Panc1 (cell line): ENCODE results near the gene UMAD1.

ENCODE experiments used
- POLR2AphosphoS5 ChIP-seq: IDR thresholded peaks from 2 replicates; pipeline ENCODE4 v1.6.1; 2012; ENCODE audit warnings: mild to moderate bottlenecking, low read depth, low read length, moderate library complexity
- SIN3A ChIP-seq: IDR thresholded peaks from 2 replicates; pipeline ENCODE4 v1.6.1; 2012; ENCODE audit warnings: low read depth, mild to moderate bottlenecking, low read length, moderate library complexity, borderline replicate concordance; ENCODE audit not compliant: insufficient read depth
- TCF7L2 ChIP-seq: IDR thresholded peaks from 2 replicates; pipeline ENCODE4 v1.6.1; 2011; ENCODE audit warnings: mild to moderate bottlenecking, low read depth, low read length, inconsistent platforms
- TF ChIP-seq, protein P1 (sequence below): fragments of 450-650 bp; IDR thresholded peaks from 2 replicates; pipeline ENCODE4 v1.5.1; 2017; ENCODE audit warnings: mild to moderate bottlenecking
- TF ChIP-seq, protein P2 (sequence below), 2 experiments: IDR thresholded peaks; 2 replicates each; pipeline ENCODE4 v1.6.1; 2011 to 2012; ENCODE audit warnings: low read depth in 2 of 2, control low read depth in 1 of 2, low read length in 1 of 2, mild to moderate bottlenecking in 1 of 2, moderate library complexity in 1 of 2; ENCODE audit not compliant: insufficient read depth in 1 of 2

DNA sequence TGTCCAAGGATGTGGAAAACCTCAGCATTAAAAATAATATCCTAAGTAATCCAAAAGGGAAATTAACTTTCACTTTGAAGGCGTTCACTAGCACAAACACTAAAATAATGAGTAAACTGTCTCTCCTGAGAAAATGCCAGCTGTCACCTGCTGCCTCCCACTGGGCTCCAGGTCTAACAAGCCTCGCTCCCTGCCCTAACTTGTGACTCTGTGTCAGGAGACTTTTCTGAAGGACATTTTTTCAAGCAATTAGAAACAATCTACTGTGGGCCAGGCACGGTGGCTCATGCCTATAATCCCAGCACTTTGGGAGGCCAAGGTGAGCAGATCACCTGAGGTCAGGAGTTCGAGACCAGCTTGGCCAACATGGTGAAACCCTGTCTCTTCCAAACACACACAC lies 255.2 kb downstream of the UMAD1 start:
- TF ChIP-seq, protein P1, sequence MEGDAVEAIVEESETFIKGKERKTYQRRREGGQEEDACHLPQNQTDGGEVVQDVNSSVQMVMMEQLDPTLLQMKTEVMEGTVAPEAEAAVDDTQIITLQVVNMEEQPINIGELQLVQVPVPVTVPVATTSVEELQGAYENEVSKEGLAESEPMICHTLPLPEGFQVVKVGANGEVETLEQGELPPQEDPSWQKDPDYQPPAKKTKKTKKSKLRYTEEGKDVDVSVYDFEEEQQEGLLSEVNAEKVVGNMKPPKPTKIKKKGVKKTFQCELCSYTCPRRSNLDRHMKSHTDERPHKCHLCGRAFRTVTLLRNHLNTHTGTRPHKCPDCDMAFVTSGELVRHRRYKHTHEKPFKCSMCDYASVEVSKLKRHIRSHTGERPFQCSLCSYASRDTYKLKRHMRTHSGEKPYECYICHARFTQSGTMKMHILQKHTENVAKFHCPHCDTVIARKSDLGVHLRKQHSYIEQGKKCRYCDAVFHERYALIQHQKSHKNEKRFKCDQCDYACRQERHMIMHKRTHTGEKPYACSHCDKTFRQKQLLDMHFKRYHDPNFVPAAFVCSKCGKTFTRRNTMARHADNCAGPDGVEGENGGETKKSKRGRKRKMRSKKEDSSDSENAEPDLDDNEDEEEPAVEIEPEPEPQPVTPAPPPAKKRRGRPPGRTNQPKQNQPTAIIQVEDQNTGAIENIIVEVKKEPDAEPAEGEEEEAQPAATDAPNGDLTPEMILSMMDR: no peak
- TF ChIP-seq POLR2AphosphoS5 (no peak), SIN3A (no peak), TCF7L2 (no peak)
- TF ChIP-seq, protein P2, sequence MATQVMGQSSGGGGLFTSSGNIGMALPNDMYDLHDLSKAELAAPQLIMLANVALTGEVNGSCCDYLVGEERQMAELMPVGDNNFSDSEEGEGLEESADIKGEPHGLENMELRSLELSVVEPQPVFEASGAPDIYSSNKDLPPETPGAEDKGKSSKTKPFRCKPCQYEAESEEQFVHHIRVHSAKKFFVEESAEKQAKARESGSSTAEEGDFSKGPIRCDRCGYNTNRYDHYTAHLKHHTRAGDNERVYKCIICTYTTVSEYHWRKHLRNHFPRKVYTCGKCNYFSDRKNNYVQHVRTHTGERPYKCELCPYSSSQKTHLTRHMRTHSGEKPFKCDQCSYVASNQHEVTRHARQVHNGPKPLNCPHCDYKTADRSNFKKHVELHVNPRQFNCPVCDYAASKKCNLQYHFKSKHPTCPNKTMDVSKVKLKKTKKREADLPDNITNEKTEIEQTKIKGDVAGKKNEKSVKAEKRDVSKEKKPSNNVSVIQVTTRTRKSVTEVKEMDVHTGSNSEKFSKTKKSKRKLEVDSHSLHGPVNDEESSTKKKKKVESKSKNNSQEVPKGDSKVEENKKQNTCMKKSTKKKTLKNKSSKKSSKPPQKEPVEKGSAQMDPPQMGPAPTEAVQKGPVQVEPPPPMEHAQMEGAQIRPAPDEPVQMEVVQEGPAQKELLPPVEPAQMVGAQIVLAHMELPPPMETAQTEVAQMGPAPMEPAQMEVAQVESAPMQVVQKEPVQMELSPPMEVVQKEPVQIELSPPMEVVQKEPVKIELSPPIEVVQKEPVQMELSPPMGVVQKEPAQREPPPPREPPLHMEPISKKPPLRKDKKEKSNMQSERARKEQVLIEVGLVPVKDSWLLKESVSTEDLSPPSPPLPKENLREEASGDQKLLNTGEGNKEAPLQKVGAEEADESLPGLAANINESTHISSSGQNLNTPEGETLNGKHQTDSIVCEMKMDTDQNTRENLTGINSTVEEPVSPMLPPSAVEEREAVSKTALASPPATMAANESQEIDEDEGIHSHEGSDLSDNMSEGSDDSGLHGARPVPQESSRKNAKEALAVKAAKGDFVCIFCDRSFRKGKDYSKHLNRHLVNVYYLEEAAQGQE (IDR thresholded peaks at IDR 0.05; ENCODE audit: insufficient read depth in 1 of 2, low read depth in 2 of 2, low read length in 1 of 2): no peak
